HL-60 (cell line): ENCODE results near the gene SLC25A21.

Source experiments
- DNase-seq, 2 experiments: peaks; one replicate each; pipeline ENCODE4 v3.0.0-alpha.2; 2010 to 2020; ENCODE audit warnings: low read depth in 1 of 2, low spot score in 1 of 2
- H3K27ac ChIP-seq: fragments of 250-450 bp; sonication (Bioruptor Pico); replicated peaks from 2 replicates; pipeline ENCODE4 v1.5.1; 2020; ENCODE audit warnings: mild to moderate bottlenecking, moderate library complexity
- H3K27me3 ChIP-seq: fragments of 250-450 bp; sonication (Bioruptor Pico); 2 replicates; pipeline ENCODE4 v1.5.1; 2021; ENCODE audit warnings: mild to moderate bottlenecking, moderate library complexity; ENCODE audit not compliant: insufficient read depth, poor library complexity, severe bottlenecking
- H3K4me3 ChIP-seq: replicated peaks from 2 replicates; pipeline ENCODE4 v1.5.1; 2011; ENCODE audit warnings: mild to moderate bottlenecking, control low read depth, low read length; ENCODE audit not compliant: insufficient read depth
- GABPA ChIP-seq: IDR thresholded peaks from 2 replicates; pipeline ENCODE4 v1.6.1; 2012; ENCODE audit warnings: low read depth
- POLR2AphosphoS5 ChIP-seq: IDR thresholded peaks from 2 replicates; pipeline ENCODE4 v1.6.1; 2012; ENCODE audit warnings: low read depth
- SPI1 ChIP-seq: IDR thresholded peaks from 2 replicates; pipeline ENCODE4 v1.6.1; 2012; ENCODE audit warnings: low read depth, mild to moderate bottlenecking, borderline replicate concordance
- TF ChIP-seq, protein P1 (sequence below): IDR thresholded peaks from one replicate; pipeline ENCODE4 v1.5.1; 2011; ENCODE audit warnings: low read length, control low read depth, inconsistent platforms; ENCODE audit not compliant: insufficient read depth
- TF ChIP-seq, protein P2 (sequence below): IDR thresholded peaks from 2 replicates; pipeline ENCODE4 v1.6.1; 2012; ENCODE audit warnings: low read depth; ENCODE audit not compliant: insufficient replicate concordance

The SLC25A21 gene

DNA sequence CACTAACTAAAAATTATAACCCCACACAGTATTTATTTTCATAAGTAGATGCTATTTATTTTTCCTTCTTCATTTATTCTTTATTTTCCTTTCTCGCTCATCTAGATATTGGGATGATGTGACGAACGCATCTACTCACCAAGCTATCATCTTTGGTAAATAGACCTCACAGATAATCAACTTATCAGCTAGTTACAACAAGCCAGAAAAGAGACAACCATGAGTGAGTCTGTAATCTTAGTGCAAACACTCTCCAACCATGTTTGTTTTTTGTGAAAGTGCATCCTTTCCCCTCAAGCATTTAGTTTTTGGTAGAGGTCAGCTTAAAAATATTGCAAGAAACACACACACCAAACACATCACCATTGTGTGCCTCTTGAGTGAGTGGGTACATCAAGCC is 84.9 kb downstream of the SLC25A21 start:
- H3K27me3 ChIP-seq = no peaks in the 10 kb centered on the region
- H3K27ac ChIP-seq = no peak overlapping the region
- TF ChIP-seq, protein P1, sequence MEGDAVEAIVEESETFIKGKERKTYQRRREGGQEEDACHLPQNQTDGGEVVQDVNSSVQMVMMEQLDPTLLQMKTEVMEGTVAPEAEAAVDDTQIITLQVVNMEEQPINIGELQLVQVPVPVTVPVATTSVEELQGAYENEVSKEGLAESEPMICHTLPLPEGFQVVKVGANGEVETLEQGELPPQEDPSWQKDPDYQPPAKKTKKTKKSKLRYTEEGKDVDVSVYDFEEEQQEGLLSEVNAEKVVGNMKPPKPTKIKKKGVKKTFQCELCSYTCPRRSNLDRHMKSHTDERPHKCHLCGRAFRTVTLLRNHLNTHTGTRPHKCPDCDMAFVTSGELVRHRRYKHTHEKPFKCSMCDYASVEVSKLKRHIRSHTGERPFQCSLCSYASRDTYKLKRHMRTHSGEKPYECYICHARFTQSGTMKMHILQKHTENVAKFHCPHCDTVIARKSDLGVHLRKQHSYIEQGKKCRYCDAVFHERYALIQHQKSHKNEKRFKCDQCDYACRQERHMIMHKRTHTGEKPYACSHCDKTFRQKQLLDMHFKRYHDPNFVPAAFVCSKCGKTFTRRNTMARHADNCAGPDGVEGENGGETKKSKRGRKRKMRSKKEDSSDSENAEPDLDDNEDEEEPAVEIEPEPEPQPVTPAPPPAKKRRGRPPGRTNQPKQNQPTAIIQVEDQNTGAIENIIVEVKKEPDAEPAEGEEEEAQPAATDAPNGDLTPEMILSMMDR = no peak
- TF ChIP-seq POLR2AphosphoS5 = no peak
- no peak for TF ChIP-seq SPI1
- TF ChIP-seq GABPA = no peak
- TF ChIP-seq, protein P2, sequence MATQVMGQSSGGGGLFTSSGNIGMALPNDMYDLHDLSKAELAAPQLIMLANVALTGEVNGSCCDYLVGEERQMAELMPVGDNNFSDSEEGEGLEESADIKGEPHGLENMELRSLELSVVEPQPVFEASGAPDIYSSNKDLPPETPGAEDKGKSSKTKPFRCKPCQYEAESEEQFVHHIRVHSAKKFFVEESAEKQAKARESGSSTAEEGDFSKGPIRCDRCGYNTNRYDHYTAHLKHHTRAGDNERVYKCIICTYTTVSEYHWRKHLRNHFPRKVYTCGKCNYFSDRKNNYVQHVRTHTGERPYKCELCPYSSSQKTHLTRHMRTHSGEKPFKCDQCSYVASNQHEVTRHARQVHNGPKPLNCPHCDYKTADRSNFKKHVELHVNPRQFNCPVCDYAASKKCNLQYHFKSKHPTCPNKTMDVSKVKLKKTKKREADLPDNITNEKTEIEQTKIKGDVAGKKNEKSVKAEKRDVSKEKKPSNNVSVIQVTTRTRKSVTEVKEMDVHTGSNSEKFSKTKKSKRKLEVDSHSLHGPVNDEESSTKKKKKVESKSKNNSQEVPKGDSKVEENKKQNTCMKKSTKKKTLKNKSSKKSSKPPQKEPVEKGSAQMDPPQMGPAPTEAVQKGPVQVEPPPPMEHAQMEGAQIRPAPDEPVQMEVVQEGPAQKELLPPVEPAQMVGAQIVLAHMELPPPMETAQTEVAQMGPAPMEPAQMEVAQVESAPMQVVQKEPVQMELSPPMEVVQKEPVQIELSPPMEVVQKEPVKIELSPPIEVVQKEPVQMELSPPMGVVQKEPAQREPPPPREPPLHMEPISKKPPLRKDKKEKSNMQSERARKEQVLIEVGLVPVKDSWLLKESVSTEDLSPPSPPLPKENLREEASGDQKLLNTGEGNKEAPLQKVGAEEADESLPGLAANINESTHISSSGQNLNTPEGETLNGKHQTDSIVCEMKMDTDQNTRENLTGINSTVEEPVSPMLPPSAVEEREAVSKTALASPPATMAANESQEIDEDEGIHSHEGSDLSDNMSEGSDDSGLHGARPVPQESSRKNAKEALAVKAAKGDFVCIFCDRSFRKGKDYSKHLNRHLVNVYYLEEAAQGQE = no peak
- H3K4me3 ChIP-seq = no peak overlapping the region
- no peak for DNase-seq

DNA sequence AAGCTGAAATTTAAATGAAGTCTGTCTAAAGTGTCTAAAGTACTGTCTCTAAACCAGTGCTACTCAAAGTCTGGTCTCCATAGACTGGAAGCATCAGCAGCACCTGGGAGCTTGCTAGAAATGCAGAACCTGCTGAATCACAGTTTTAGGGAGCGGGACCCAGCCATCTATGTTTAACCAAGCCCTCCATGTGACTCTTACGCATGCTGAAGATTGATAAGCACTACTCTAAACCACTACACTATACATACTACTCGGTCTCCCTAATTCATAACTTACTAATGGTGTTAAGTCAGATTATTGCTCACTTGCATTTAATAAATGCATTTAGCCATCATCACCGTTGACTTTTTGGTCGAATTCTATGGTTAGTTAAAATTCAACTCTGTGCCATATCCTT is 88.8 kb downstream of the SLC25A21 start:
- TF ChIP-seq SPI1 (no peak), GABPA (no peak), POLR2AphosphoS5 (no peak)
- TF ChIP-seq, protein P2 = no peak
- TF ChIP-seq, protein P1 = no peak

GRCh38 chr14:37082449-37082848 is 90.0 kb downstream of the SLC25A21 start:
- Histone ChIP-seq H3K27me3 (no peaks in the 10 kb centered on the region), H3K27ac (no peak overlapping the region), H3K4me3 (no peak overlapping the region)
- no peak for DNase-seq
- TF ChIP-seq SPI1 (no peak), POLR2AphosphoS5 (no peak), GABPA (no peak)
- TF ChIP-seq, protein P1 = no peak
- TF ChIP-seq, protein P2 = no peak

More for the DNA sequence above, 88.8 kb downstream of the SLC25A21 start:
- H3K4me3 ChIP-seq = no peak overlapping the region
- no peaks in the 10 kb centered on the region for H3K27me3 ChIP-seq
- no peak for DNase-seq
- no peak overlapping the region for H3K27ac ChIP-seq
